DOHH2 (cell line): ENCODE data around the gene HAT1.

ENCODE experiments used
- EZH2phosphoT487 ChIP-seq: fragments of 200-600 bp; sonication (generic); IDR thresholded peaks from 2 replicates; pipeline ENCODE4 v1.6.1; 2017; ENCODE audit warnings: borderline replicate concordance, mild to moderate bottlenecking, antibody characterized with exemption, low read length, moderate library complexity, mixed read lengths
- TF ChIP-seq, protein P1 (sequence below): fragments of 200-600 bp; sonication (generic); IDR thresholded peaks from one replicate; pipeline ENCODE4 v1.5.1; 2014; ENCODE audit warnings: antibody characterized with exemption, mild to moderate bottlenecking, low read depth, low read length; ENCODE audit not compliant: poor library complexity, severe bottlenecking

DNA sequence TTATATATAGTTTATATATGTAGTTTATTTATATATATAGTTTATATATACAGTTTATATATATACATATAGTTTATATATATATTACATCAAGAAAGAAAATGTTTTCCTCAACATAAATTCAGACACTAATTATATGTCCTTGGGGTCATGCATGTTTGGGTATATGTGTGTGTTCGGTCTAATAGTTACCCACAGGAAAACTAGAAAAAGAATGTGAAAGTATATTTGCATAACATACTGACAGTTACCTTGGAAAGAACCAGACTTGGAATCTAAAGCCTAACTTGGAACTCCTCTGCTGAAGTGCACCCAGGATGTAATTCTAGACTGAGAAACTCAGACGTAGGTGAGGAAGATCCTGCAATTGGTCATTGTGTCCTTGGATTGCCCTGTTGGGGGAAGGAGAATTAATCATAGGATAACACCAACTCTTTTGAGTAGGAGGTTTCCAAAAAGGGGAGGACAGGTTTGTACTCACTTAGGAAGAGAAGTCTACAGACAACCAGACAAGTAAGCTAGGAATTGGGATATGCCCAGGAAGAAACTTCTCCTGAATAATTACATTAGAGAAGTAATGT lies 19.3 kb upstream of the HAT1 start:
- TF ChIP-seq, protein P1, sequence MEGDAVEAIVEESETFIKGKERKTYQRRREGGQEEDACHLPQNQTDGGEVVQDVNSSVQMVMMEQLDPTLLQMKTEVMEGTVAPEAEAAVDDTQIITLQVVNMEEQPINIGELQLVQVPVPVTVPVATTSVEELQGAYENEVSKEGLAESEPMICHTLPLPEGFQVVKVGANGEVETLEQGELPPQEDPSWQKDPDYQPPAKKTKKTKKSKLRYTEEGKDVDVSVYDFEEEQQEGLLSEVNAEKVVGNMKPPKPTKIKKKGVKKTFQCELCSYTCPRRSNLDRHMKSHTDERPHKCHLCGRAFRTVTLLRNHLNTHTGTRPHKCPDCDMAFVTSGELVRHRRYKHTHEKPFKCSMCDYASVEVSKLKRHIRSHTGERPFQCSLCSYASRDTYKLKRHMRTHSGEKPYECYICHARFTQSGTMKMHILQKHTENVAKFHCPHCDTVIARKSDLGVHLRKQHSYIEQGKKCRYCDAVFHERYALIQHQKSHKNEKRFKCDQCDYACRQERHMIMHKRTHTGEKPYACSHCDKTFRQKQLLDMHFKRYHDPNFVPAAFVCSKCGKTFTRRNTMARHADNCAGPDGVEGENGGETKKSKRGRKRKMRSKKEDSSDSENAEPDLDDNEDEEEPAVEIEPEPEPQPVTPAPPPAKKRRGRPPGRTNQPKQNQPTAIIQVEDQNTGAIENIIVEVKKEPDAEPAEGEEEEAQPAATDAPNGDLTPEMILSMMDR = no peak
- TF ChIP-seq EZH2phosphoT487 = no peak
